C1 segment of cervical spinal cord (tissue), 14 donors: ENCODE results near the gene PNPLA2.
A peak's percentile ranks its signal among the peaks of the same experiment; 100 is the strongest.

Experiments
- DNase-seq, 14 donors: peaks; one replicate each; lab custom pipeline; 2025; lab: John Stamatoyannopoulos, UW

Gene PNPLA2

GRCh38 chr11:843818-844692, 25.3 kb downstream of the PNPLA2 start:
- DNase-seq, result peak in 4 of 14 donors; percentile 31 to 63 (median 41)

GRCh38 chr11:844693-845644, 26.3 kb downstream of the PNPLA2 start:
- DNase-seq, result peak in 7 of 14 donors; percentile 31 to 54 (median 36)

GRCh38 chr11:845872-846495, 27.3 kb downstream of the PNPLA2 start:
- DNase-seq, result no peak

GRCh38 chr11:846496-847098, 27.9 kb downstream of the PNPLA2 start:
- DNase-seq, result no peak

- no peak for DNase-seq
These were observed 29.2 kb downstream of the PNPLA2 start for GRCh38 chr11:847876-848275.

GRCh38 chr11:848380-848931, 29.7 kb downstream of the PNPLA2 start:
- DNase-seq, result peak in 3 of 14 donors; percentile 26 to 45 (median 39)

GRCh38 chr11:849104-849824, 30.6 kb downstream of the PNPLA2 start:
- peak in 1 of 14 donors; percentile 34 for DNase-seq

GRCh38 chr11:849951-850774, 31.4 kb downstream of the PNPLA2 start:
- no peak for DNase-seq

GRCh38 chr11:850775-851763, 32.4 kb downstream of the PNPLA2 start:
- DNase-seq, result peak in 1 of 14 donors; percentile 62

- no peak for DNase-seq
These were observed 34.0 kb downstream of the PNPLA2 start for GRCh38 chr11:852762-853161.

GRCh38 chr11:853682-854448, 35.2 kb downstream of the PNPLA2 start:
- no peak for DNase-seq

- peak in 1 of 14 donors; percentile 39 for DNase-seq
These were observed 36.1 kb downstream of the PNPLA2 start for GRCh38 chr11:854601-855329.

- DNase-seq, result no peak
These were observed 36.6 kb downstream of the PNPLA2 start for GRCh38 chr11:855330-855674.

GRCh38 chr11:855796-856195, 37.1 kb downstream of the PNPLA2 start:
- DNase-seq, result peak in 1 of 14 donors; percentile 58

- no peak for DNase-seq
These were observed 37.7 kb downstream of the PNPLA2 start for GRCh38 chr11:856397-856796.

- no peak for DNase-seq
These were observed 39.5 kb downstream of the PNPLA2 start for GRCh38 chr11:858053-858761.
